Measurements from ENCODE around the gene ASIC4. TPM values are rescaled to one million over a fixed set of nuclear protein-coding genes. Genes with fewer than 3 reads are reported as not detected.
A peak's percentile ranks its signal among the peaks of the same experiment; 100 is the strongest.

Gene ASIC4
- total and polyA plus RNA-seq, 9 of the 15 experiments (the other 6 are each of a cell fraction or from before 2014, with no cell fraction given): 0.07 to 19.2 (median 4.8) TPM

- ATAC-seq: peak; percentile 93
- peak; percentile 77 to 85 (median 83) for DNase-seq (ENCODE audit: extremely low read depth in 1 of 4, low spot score in 3 of 4)
- H3K27me3 ChIP-seq (ENCODE audit: control insufficient read depth in 2 of 2, insufficient read depth in 2 of 2, low read length in 2 of 2): no peaks in the 10 kb centered on the region
- intact Hi-C loops (cut with micrococcal nuclease): loop anchor here (1.0 to 5.0 kb wide), 4 partner anchors 17 to 74 kb away; no protein-coding TSS in a partner anchor
- H3K9me1 ChIP-seq (ENCODE audit: control insufficient read depth, insufficient read depth, low read length): no peaks in the 10 kb centered on the region
- no peaks in the 10 kb centered on the region for H3K79me2 ChIP-seq (ENCODE audit: control insufficient read depth, insufficient read depth, low read length)
- peak overlapping the region; percentile 58 for H3K4me2 ChIP-seq (ENCODE audit: insufficient read depth, low read length)
- H3K4me3 ChIP-seq: no peak overlapping the region
- H3K27ac ChIP-seq (ENCODE audit: extremely low read depth, low read depth, low read length): no peak overlapping the region
- CTCF ChIA-PET (ENCODE audit: low intra/inter-chr PET ratio): interaction anchor here (0.5 to 3.1 kb wide), 5 partner anchors 17 to 55 kb away, joined by 3 to 20 read pairs (median 3); no protein-coding TSS in a partner anchor
- H3K9me3 ChIP-seq (replicated peaks; ENCODE audit: control insufficient read depth, insufficient read depth, low read depth, low read length): no peaks in the 10 kb centered on the region
- no peaks in the 10 kb centered on the region for H4K20me1 ChIP-seq (replicated peaks; ENCODE audit: control insufficient read depth, insufficient read depth, low read length)
- 7% methylated on average over 7 of the region's 14 CpGs for WGBS (ENCODE audit: insufficient coverage, low coverage, missing lambda C conversion rate)
- FAIRE-seq: peak; percentile 87
- POLR2A ChIA-PET: no interaction called here
- peaks cover 7 to 56% of the 10 kb centered on the region in 2 experiments; a peak in 4 of 5 replicates for H3K4me1 ChIP-seq (replicated peaks in 1 of 2; ENCODE audit: control insufficient read depth in 2 of 2, insufficient read depth in 2 of 2, low read length in 2 of 2)
- 0 out of 2 replicates have a peak overlapping the region, but pooled peaks have one; percentile 51 for H2AFZ ChIP-seq (ENCODE audit: low read depth, low read length)
- in situ Hi-C loops (cut with MboI): loop anchor here (10.0 kb wide), 1 partner anchor 49 kb away; no protein-coding TSS in a partner anchor
- H3K36me3 ChIP-seq (ENCODE audit: control insufficient read depth, insufficient read depth, low read length): no peaks in the 10 kb centered on the region
- BruUV-seq (replicated peaks): no TSS peak
- peak overlapping the region in 1 of 2 experiments; percentile 82; a peak in 2 of 4 replicates for H3K9ac ChIP-seq (ENCODE audit: insufficient read depth in 1 of 2, low read depth in 2 of 2, low read length in 2 of 2)
- TF ChIP-seq RCOR1 (IDR thresholded peaks at IDR 0.05; ENCODE audit: borderline replicate concordance in 1 of 2, low read depth in 2 of 2, low read length in 2 of 2) (peak; percentile 86 to 90), CBFA2T3 (IDR thresholded peaks at IDR 0.05) (peak; percentile 18; the same call in 1 of the 2 replicates), XRCC5 (IDR thresholded peaks at IDR 0.05; ENCODE audit: low read depth, low read length) (0 out of 2 replicates have a peak, but pooled peaks have one; percentile 52), BCLAF1 (IDR thresholded peaks at IDR 0.05; ENCODE audit: borderline replicate concordance in 1 of 2, control insufficient read depth in 1 of 2, low read depth in 2 of 2, low read length in 1 of 2) (no peak), TRIM28 (IDR thresholded peaks at IDR 0.05) (no peak), DEAF1 (CRISPR knock-in tag; IDR thresholded peaks at IDR 0.05) (peak; percentile 76), NR2C1 (IDR thresholded peaks at IDR 0.05) (no peak), NR2C1 (tag; IDR thresholded peaks at IDR 0.05) (no peak), CCNT2 (IDR thresholded peaks at IDR 0.05; ENCODE audit: borderline replicate concordance, extremely low read depth, insufficient read length, low read depth, low read length) (no peak), UBTF (IDR thresholded peaks at IDR 0.05; ENCODE audit: borderline replicate concordance in 1 of 2, low read depth in 2 of 2, low read length in 2 of 2) (no peak), ZNF431 (CRISPR knock-in tag; IDR thresholded peaks at IDR 0.05) (no peak)
These were observed 38.3 kb upstream of the ASIC4 start for GRCh38 chr2:219475697-219476651.

Measured in K562 (cell line).